HG03432 (cell line): ENCODE data around the gene ZNF165.
"Not testable (repeated sequence)": the region's sequence is repeated elsewhere in the genome, so short reads cannot be mapped to it uniquely, and the experiment has no call there.

ENCODE experiments used
- ATAC-seq: cut with Tn5 transposase; IDR thresholded peaks from one replicate; pipeline ENCODE4 v1.9.1; 2021; ENCODE audit warnings: mild to moderate bottlenecking, moderate library complexity; ENCODE audit not compliant: unreplicated experiment

Gene ZNF165

DNA sequence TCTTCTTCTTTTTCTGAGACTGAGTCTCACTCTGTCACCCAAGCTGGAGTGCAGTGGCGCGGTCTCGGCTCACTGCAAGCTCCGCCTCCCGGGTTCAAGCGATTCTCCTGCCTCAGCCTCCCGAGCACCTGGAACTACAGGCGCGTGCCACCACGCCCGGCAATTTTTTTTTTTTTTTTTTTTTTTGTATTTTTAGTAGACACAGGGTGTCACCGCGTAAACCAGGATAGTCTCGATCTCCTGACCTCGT, at the start of gene ZNF165:
ZNF165 (plus strand) TSS at position 188 of the 250 bp plus-strand sequence. CDS start 4,913 bp downstream, outside the sequence.
- ATAC-seq: peak; percentile 15

DNA sequence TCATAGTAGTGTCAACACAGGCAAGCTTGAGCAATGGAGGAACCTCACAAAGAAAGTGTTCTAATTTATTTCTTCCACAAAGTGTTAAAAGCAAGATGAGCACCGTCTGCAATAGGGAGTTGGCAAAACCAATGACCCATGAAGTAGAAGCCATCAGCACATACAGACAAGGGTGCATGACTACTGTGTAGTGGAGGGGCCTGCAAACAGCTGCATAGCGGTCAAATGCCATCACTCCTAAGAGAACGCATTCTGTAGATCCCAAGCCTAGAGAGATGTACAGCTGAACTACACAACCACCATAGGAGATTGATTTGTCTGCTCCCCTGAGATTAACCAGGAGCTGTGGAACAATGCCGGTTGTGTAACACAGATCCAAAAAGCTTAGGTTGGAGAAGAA, 26.8 kb upstream of the ZNF165 start:
- ATAC-seq: no peak

DNA sequence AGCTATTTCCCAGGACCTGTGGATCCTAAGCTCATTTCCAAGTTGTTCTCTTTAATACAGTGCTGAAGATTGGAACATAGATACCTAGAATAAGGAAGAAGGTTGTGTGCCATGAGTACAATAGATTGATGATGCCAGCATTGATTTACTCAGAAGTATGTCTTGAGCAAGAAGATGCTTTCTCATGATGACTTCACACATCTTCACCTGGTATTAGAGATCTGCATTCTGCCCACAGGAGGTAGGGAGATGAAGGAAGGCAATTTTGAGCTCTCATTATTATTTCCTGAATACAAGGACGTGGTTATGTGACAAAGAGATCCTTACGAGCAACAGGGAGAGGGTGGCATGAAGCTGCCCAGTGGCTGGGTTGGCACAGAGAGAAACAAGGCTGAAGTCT, 20.0 kb upstream of the ZNF165 start:
- no peak for ATAC-seq

DNA sequence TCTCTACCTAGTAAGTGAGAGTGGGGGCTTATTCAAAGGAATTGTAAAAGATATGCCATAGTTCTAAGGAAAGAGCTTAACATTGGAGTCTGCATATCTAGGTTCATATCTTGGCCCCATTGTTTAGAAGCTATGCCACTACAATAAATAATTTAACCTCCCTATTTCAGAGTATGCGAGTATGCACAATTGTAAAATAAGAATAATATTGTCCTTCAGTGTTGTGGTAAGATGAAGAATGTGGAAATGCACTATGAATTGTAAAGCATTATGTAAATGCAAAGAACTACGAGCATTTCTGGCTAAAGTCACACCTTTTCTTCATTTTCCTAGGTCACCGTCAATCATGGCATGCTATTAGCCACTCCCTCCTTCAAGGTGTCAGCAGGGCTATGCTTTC, 16.1 kb upstream of the ZNF165 start:
- ATAC-seq: no peak

DNA sequence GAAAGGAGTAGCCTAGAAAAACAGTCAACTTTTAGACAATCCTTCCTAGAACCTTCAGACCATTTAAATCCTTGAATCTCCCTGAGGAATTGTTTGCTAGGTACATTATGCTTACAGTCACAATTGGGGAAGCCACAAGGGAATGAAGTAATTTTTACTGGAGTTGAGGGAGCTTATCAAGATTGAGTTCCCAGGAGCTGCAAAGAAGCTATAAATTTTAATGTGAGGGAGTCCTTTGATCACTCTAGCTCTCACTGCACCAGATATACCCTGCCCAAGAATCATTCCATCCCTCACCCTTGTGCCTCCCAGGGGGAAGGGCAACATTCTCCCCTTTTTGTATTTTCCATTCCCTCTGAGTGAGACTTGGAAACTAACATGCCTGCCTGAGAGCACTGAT, 12.3 kb upstream of the ZNF165 start:
- no peak for ATAC-seq

DNA sequence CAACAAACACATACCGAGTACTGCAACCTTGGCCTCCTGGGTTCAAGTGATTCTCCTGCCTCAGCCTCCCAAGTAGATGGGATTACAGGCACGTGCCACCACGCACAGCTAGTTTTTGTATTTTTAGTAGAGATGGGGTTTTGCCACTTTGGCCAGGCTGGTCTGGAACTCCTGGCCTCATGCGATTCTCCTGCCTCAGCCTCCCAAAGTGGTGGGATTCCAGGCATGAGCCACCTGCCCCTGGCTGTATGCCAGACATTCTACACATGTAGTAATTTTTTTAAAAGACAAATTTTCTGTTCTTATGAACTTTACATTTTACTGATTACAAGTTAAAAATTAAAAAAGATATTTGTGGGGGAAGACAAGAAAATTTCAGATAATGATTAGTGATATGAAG, 9.4 kb upstream of the ZNF165 start:
- ATAC-seq: not testable (repeated sequence)

DNA sequence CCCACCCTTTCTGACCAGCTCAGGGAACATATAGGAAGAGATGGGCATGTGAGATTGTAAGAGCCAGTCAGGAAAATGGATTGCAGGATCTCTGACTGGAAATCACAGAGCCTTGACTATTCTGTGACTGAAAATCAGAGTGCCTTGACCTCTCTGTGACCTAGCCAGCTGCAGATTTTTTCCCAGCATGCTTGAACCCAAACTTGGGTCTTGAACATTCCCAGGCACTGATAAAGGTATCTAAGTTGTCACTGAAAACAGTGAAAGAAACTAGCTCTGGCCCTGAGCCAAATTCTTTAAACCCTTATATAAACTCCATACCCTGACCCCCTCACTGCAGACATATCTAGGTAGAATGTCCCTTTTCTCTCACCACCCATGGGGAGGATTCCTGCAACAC, 2.3 kb upstream of the ZNF165 start:
- no peak for ATAC-seq

DNA sequence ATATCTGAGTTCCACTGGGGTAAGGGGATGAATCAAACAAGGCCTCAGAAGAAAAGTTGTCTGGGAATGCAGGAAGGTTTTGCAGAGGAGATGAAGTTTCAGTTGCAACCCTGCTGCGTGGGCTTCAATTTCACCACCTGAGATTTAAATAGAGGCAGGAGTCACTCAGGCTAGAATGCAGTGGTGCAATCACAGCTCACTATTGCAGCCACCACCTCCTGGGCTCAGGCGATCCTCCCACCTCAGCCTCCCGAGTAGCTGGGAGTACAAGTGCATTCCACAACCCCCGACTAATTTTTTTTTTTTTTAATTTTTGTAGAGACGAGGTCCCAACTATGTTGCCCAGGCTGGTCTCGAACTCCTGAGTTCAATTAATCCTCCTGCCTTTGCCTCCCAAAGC, 1.5 kb upstream of the ZNF165 start:
- ATAC-seq: no peak

DNA sequence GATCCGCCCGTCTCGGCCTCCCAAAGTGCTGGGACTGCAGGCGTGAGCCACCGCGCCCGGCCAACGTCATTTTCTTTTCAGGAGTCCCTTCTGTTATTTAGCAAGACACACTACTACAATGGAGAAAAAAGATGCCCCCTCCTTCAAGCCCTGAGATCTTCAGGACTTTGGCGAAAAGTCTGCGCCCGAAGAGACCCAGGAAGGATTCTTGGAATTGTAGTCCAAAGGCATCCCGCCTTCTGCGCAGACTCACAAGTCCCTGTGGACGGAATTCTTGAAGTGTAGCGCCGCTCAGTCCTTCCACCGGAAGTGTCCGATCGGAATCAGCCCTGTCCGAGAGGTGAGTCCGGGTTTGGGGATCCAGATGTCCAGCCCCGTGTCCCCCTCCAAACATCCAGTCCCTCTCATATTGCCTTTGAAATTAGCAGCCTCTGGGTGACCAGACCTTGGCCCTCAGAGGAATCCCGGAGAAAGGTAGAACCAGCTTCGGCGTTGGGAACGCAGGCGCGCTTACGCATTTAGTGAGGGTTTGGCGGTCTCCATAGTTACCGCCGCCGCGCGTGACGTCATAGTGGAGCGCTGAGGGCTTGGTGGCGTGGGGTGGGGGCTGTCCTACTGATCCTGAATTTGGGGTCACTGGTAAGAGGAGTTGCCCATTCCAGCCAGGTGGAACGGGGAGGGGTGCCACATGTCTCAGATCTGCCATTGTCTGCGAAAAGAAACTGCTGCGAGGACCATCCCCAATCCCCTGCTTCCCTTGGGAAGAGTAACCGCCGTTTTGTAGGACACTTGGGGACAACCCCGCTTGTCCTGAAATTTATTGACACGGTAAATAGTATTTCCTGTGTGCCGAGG, 490 bp downstream of the ZNF165 start:
- peak; percentile 78 for ATAC-seq

DNA sequence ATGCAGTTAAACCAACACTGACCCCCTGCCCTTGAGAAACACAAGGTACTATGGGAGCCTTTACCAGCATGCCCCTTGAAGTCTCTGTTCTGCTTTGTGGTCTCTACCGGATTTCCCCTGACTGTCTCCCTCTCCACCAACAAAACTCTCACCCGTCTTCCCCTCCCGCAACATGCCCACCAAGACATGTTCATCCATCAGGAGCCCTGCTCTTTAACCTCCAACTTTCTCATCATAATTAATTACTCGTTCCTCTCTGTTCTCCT, 1.1 kb downstream of the ZNF165 start:
- ATAC-seq: peak; percentile 67

DNA sequence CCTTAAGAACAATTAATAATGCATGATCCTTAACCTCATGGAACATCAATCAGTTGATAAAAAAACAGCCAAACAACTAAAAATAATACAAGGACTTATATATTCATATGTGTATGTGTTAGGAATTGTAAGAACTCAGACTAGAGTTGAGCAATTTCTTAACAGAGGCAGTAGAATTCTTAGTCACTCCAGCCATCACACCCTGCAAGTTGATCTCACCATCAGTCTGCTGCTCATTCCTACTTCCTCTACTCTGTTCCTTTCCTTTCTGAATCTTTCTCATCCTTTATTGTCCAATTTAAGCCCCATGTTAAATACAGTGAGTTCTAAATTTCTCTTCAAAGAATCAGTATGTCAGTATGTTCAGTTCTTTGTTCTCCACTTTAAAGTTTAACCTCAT, 2.6 kb downstream of the ZNF165 start:
- no peak for ATAC-seq

DNA sequence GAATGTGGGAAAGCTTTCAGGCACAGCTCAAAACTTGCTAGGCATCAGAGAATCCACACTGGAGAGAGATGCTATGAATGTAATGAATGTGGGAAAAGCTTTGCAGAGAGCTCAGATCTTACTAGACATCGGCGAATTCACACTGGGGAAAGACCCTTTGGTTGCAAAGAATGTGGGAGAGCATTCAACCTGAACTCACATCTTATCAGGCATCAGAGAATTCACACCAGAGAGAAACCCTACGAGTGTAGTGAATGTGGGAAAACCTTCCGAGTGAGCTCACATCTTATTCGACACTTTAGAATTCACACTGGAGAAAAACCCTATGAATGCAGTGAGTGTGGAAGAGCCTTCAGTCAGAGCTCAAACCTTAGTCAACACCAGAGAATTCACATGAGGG, 8.7 kb downstream of the ZNF165 start:
- ATAC-seq: no peak

DNA sequence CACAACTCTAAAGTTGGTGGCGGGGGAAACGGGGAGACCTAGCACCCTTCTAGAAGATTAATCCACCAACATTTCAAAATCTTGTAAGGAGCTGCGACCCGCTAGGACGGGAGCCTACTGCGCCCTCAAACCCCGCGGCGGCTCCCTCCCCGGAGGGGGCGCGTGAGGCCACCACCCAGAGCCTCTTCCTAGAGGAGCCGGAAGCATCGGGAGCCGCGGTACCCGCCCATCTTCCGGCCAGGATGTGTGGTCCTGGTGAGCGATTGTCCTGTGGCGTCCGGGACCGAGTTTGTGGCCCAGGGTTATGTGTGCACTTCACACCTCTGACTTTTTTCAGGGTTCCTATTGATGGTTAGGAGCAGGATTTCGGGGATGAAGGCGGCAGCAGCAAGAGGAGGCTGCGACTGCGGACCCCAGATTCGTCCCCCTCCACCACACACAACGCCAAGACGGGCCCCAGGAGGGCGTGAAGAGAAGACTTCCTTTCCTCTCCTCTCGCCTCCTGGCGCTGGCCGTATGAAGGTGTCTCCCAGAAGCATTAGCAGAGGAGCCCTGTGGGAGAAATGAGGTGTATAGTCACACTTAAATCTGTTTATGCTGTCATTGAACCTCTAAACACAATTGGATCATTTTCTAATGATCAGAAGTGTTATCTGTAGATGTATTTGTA, 10.7 kb downstream of the ZNF165 start:
- ATAC-seq: no peak

DNA sequence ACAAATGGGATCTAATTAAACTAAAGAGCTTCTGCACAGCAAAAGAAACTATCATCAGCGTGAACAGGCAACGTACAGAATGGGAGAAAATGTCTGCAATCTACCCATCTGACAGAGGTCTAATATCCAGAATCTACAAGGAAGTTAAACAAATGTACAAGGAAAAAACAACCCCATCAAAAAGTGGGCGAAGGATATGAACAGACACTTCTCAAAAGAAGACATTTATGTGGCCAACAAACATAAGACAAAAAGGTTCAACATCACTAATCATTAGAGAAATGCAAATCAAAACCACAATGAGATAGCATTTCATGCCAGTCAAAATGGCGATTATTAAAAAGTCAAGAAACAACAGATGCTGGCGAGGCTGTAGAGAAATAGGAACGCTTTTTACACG, 21.9 kb downstream of the ZNF165 start:
- not testable (repeated sequence) for ATAC-seq

DNA sequence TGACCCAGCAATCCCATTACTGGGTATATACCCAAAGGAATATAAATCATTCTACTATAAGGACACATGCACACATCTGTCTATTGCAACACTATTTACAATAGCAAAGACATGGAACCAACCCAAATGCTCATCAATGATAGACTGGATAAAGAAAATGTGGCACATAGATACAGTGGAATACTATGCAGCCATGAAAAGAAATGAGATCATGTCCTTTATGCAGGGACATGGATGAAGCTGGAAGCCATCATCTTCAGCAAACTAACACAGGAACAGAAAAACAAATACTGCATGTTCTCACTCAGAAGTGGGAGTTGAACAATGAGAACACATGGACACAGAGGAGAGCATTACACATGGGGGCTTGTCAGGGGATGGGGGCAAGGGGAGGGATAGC, 22.3 kb downstream of the ZNF165 start:
- ATAC-seq: not testable (repeated sequence)

DNA sequence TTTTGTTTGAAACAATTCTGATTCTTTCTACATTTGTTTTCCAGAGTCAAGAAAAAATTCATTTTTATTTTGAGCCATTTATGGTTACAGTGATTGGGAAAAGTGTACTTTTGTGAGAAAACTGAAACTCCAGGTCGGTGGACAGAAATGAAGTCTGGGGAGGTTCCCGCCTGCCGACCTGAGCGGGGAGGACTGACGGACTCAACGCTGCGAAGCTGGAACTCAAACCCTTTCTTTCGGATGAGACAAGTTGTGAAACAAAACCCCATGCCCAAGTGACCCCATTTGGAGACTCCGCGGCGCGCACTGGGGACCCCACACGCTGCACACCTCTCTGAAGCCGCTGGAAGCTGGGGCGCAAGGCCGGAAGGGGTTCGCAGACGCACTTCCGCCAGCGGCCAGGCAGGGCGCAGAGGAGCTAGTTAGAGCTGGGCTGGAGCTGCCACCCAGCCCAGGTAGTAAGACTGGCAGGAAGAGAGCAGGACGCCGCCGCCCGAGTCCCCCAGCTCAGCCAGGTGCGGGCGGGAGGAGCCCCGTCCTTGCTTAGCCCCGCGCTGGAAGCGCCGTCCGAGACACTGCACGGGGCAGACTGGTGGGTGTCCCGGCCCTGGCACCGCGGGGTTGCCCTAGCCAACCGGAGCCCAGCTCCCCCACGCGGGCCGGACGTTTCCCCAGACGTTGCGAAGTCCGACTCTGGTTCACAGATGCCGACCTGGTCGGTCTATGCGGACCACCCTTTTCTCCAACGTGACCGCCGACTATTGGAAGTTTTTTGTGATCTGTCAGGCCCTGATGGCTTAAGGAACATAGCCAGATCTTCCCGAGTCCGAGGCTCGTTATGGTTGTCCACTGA, 24.2 kb downstream of the ZNF165 start:
- ATAC-seq: peak; percentile 98

DNA sequence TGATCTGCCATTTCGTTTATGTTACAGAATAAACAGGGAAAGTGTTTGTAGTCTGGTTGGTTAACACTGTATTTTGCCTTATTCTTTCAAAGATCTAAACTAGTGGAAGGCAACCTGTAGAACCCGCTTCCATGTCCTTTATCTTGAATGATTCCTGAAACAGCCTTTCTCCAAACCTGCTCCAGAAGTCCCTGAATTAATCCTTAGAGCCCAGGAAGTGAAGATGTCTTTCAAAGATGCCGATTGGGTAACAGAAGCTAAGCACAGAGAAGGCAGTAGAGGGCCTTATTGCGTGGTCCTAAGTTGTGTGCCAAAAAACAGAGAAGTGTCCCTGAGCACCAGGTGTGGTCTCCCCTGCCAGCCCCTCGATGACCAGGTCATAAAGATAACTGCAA, 24.9 kb downstream of the ZNF165 start:
- peak; percentile 29 for ATAC-seq

DNA sequence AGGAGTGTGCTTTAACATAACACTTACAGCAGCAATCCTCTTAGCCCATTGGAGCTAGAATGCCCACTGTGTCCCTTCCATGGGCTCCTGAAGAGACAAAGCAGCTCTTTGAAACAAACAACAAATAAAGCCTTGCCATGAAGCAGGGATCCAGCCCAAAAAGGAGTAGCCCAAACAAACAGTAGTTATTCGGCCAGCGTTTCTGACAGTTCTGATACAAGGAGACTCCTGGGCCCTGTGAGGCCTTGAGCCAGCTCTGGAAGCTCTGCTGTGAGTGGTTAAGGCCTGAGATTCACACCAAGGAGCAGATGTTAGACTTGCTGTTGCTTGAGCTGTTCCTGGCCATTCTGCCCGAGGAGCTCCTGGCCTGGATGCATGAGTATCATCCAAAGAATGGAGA, 27.1 kb downstream of the ZNF165 start:
- no peak for ATAC-seq

DNA sequence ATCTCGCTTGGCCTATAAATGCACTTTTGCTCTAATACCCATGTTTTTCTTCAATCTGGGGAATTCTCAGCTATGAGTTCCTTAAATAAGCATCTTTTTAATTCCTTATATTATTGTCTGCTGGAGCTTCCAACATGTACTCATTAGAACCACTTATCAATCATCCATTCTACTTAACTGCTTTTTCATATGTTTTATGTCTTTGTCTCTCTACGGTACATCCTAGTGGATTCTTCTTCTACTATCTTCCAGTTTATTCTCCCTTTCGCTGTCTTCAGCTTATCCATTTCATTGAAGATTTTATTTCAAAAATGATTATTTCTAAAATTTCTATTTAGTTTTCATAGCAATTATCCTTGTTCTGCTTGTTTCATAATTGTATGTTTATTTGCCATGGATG, 31.6 kb downstream of the ZNF165 start:
- no peak for ATAC-seq

DNA sequence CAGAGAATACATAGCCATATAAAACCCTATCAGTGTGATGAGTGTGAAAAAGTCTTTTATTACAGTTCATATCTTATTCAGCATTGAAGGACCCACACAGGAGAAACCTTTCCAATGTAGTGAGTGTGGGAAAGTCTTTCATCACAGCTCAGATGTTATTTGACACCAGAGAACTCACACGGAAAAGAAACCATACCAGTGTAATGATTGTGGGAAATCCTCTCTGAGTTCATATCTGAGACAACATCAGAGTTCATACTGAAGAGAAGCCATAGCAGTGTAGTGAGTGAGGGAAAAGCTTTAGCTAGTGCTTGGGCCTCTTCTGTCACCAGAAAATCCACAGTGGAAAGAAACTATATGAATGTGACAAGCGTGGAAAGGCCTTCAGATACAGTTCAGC, 35.4 kb downstream of the ZNF165 start:
- ATAC-seq: no peak

DNA sequence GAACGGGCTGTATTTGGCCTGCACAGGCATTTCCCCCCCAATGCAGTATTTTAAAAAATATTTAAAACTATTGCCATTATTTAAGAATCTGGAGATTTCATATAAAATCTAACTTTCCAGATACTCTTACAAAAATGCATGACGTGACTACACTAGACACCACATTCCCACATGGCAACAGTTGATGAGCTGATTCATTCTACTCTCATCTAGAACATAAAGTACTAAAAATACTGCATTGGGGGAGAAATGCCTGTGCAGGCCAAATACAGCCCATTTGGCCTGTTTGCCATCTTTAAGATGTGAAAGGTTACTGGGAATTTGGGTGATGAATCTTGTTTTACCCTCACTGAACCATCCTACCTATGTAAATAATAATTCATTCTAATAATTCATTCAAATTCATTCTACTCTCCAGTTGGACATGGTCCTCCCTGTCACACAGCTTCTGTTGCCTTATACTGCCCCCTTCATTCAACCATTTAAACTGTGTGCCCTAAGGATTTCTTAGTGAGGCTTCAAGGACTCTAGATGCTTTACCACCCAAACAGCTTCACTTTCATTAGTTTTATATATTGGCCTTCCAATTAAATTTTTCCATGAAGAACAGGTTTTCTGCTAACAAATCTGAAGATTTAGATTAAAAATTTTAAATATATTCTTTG, 37.1 kb downstream of the ZNF165 start:
- no peak for ATAC-seq

DNA sequence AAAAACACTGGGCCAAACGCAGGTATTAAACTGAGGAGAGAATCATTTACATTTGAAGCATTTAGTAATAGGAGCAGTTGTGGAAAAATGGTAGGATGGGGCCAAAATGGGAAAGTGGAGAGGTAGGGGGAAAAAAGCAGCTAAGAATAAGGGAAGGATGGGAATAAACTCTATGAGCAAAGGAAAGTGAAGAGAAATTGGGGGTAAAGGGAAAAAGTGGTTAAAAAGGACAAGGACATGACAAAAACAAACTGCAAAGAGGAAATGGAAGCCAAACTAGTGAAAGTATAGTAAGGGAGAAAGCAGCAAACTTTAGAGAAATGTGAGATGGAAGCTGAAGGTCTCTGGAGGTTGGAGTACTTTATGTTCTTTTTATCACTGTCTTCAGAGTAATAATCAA, 37.8 kb downstream of the ZNF165 start:
- no peak for ATAC-seq
